DND-41 (cell line): ENCODE data around the gene GUCY2F.

ENCODE experiments used
- ATAC-seq: fragments of 200-7000 bp; cut with Tn5 transposase; 3 replicates; pipeline ENCODE4 v1.9.1; 2021; ENCODE audit warnings: low read depth; ENCODE audit not compliant: insufficient read depth
- DNase-seq: peaks from one replicate; pipeline ENCODE4 v3.0.0-alpha.2; 2020
- H2AFZ ChIP-seq: 2 replicates; pipeline ENCODE4 v1.6.0; 2012; ENCODE audit warnings: low read depth, low read length
- H3K27ac ChIP-seq: 2 replicates; pipeline ENCODE4 v1.5.1; 2012; ENCODE audit warnings: low read length, inconsistent platforms
- H3K27me3 ChIP-seq: fragments of 200-600 bp; sonication (generic); 2 replicates; pipeline ENCODE4 v1.6.0; 2012; ENCODE audit warnings: low read length, mild to moderate bottlenecking, inconsistent platforms; ENCODE audit not compliant: insufficient read depth, poor library complexity
- H3K36me3 ChIP-seq: 2 replicates; pipeline ENCODE4 v1.5.1; 2012; ENCODE audit warnings: low read length, inconsistent platforms; ENCODE audit not compliant: insufficient read depth
- H3K4me1 ChIP-seq: 2 replicates; pipeline ENCODE4 v1.5.1; 2012; ENCODE audit warnings: mild to moderate bottlenecking, low read length; ENCODE audit not compliant: insufficient read depth
- H3K4me2 ChIP-seq: 2 replicates; pipeline ENCODE4 v1.6.0; 2012; ENCODE audit warnings: mild to moderate bottlenecking, moderate library complexity, low read length, inconsistent platforms; ENCODE audit not compliant: insufficient read depth
- H3K4me3 ChIP-seq, 2 experiments: fragments of 200-600 bp in 1 of 2; shearing (Covaris generic) in 1 of 2; 2 replicates each; pipeline ENCODE4 v1.5.1; 2012 to 2016; ENCODE audit warnings: inconsistent platforms in 2 of 2, low read length in 2 of 2, mild to moderate bottlenecking in 2 of 2, low read depth in 1 of 2, moderate library complexity in 1 of 2
- H3K79me2 ChIP-seq: 2 replicates; pipeline ENCODE4 v1.6.0; 2012; ENCODE audit warnings: low read length, inconsistent platforms; ENCODE audit not compliant: insufficient read depth
- H3K9ac ChIP-seq: 2 replicates; pipeline ENCODE4 v1.6.0; 2012; ENCODE audit warnings: low read depth, mild to moderate bottlenecking, inconsistent platforms, low read length, moderate library complexity
- H3K9me3 ChIP-seq: 2 replicates; pipeline ENCODE4 v1.5.1; 2012; ENCODE audit warnings: low read length, moderate library complexity, mild to moderate bottlenecking, inconsistent platforms; ENCODE audit not compliant: insufficient read depth, severe bottlenecking
- H4K20me1 ChIP-seq: 2 replicates; pipeline ENCODE4 v1.6.0; 2012; ENCODE audit warnings: low read length; ENCODE audit not compliant: insufficient read depth
- EZH2 ChIP-seq: IDR thresholded peaks from 3 replicates; pipeline ENCODE4 v1.6.1; 2012; ENCODE audit warnings: borderline replicate concordance, low read depth, mild to moderate bottlenecking, moderate library complexity, low read length, inconsistent platforms; ENCODE audit not compliant: severe bottlenecking
- TF ChIP-seq, protein P1 (sequence below): IDR thresholded peaks from 2 replicates; pipeline ENCODE4 v1.5.1; 2012; ENCODE audit warnings: borderline replicate concordance, low read length, moderate library complexity, mild to moderate bottlenecking; ENCODE audit not compliant: poor library complexity, severe bottlenecking; ENCODE audit errors: extremely low read depth

Gene GUCY2F

DNA sequence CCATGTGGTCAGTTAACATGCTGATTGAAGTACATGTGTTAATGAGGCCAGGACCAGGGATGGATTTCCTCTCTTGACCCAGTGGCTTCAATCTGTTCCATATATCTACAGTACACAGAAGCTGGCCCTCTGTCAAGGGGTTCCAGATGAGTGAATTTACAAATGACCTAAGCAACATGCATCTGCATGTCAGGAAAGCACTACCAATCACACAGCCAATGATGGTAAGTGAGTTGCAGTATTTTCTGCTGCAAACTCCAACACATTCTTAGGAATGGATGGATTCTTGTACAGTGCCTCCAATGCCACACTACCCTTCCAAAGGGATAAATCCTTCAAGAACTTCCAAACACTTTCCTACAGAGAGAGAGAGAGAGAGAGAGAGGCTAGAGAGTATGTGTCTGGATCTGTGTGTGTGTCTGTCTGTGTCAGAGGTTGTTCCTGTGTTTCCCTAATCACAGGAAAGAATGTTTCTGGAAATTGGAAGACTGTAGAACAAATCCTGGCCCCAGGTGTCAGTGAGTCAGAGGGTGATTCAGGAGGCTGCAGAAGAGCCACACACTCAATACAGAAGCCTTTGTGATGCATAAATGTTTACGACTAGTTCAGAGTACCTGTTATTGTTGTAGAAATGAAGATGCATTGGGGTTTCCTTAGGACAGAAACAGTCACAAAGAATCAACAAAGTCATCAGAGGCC is 107.5 kb downstream of the GUCY2F start:
- no peak overlapping the region for H2AFZ ChIP-seq
- H3K27ac ChIP-seq, result no peak overlapping the region
- H3K4me1 ChIP-seq, result no peaks in the 10 kb centered on the region
- H3K9ac ChIP-seq, result no peak overlapping the region
- DNase-seq, result no peak
- H3K27me3 ChIP-seq, result no peaks in the 10 kb centered on the region
- H3K9me3 ChIP-seq, result no peaks in the 10 kb centered on the region
- H3K4me2 ChIP-seq, result no peak overlapping the region
- ATAC-seq, result no peak
- H3K79me2 ChIP-seq, result no peaks in the 10 kb centered on the region
- no peak for TF ChIP-seq EZH2
- TF ChIP-seq, protein P1, sequence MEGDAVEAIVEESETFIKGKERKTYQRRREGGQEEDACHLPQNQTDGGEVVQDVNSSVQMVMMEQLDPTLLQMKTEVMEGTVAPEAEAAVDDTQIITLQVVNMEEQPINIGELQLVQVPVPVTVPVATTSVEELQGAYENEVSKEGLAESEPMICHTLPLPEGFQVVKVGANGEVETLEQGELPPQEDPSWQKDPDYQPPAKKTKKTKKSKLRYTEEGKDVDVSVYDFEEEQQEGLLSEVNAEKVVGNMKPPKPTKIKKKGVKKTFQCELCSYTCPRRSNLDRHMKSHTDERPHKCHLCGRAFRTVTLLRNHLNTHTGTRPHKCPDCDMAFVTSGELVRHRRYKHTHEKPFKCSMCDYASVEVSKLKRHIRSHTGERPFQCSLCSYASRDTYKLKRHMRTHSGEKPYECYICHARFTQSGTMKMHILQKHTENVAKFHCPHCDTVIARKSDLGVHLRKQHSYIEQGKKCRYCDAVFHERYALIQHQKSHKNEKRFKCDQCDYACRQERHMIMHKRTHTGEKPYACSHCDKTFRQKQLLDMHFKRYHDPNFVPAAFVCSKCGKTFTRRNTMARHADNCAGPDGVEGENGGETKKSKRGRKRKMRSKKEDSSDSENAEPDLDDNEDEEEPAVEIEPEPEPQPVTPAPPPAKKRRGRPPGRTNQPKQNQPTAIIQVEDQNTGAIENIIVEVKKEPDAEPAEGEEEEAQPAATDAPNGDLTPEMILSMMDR, result no peak
- H3K4me3 ChIP-seq, result no peak overlapping the region
- no peaks in the 10 kb centered on the region for H3K36me3 ChIP-seq
- H4K20me1 ChIP-seq, result no peaks in the 10 kb centered on the region

GRCh38 chrX:109373468-109373867 is 108.4 kb downstream of the GUCY2F start:
- H3K27ac ChIP-seq, result no peak overlapping the region
- TF ChIP-seq, protein P1, result no peak
- no peak for TF ChIP-seq EZH2
- H4K20me1 ChIP-seq, result no peaks in the 10 kb centered on the region
- no peaks in the 10 kb centered on the region for H3K36me3 ChIP-seq
- H3K9ac ChIP-seq, result no peak overlapping the region
- H2AFZ ChIP-seq, result no peak overlapping the region
- no peak overlapping the region for H3K4me3 ChIP-seq
- DNase-seq, result no peak
- H3K4me2 ChIP-seq, result no peak overlapping the region
- no peaks in the 10 kb centered on the region for H3K27me3 ChIP-seq
- no peaks in the 10 kb centered on the region for H3K9me3 ChIP-seq
- no peak for ATAC-seq
- no peaks in the 10 kb centered on the region for H3K79me2 ChIP-seq
- no peaks in the 10 kb centered on the region for H3K4me1 ChIP-seq

- Histone ChIP-seq H3K79me2 (no peaks in the 10 kb centered on the region), H3K4me1 (no peaks in the 10 kb centered on the region), H3K27ac (no peak overlapping the region), H3K9me3 (no peaks in the 10 kb centered on the region), H3K27me3 (no peaks in the 10 kb centered on the region), H2AFZ (no peak overlapping the region), H3K4me2 (no peak overlapping the region), H4K20me1 (no peaks in the 10 kb centered on the region), H3K9ac (no peak overlapping the region), H3K36me3 (no peaks in the 10 kb centered on the region), H3K4me3 (no peak overlapping the region)
- ATAC-seq (no peak), DNase-seq (no peak)
- no peak for TF ChIP-seq EZH2
- TF ChIP-seq, protein P1, result no peak
These were observed 109.2 kb downstream of the GUCY2F start for GRCh38 chrX:109372716-109373115.
